ENCODE results near the gene CHPF. TPM values are rescaled to one million over a fixed set of nuclear protein-coding genes. Genes with fewer than 3 reads are reported as not detected.

The CHPF gene
- total and polyA plus RNA-seq, 10 of the 15 experiments (the other 5 are each of a cell fraction or from before 2014, with no cell fraction given): 0.09 to 17.4 (median 8.3) TPM; not detected in 1

DNA sequence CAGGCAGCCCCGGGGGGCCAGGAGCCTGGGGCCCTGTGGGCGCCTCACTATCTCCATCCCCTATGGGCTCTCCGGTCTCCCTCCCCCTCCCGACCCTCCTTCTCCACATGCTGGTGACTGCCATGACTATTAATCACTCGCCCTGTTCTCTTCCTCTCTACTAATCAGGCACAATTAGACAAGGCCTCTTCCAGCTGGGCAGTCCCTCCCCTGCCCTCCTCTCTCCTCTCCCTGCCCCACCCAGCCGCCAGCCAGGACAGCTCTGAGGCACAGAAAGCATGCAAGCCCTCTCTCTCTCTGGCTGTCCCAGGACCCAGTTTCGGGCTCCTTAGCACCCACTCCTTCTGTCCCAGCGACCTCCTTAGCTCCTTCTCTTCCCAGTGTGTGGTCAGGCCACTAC, 23.5 kb downstream of the CHPF start:
- Histone ChIP-seq H3K4me3 (no peak overlapping the region), H3K27me3 (replicated peaks in 1 of 2; ENCODE audit: control insufficient read depth in 2 of 2, insufficient read depth in 2 of 2, low read length in 1 of 2) (peaks cover 11 to 17% of the 10 kb centered on the region in 2 experiments), H4K20me1 (ENCODE audit: control insufficient read depth, insufficient read depth) (no peaks in the 10 kb centered on the region), H3K4me1 (ENCODE audit: control insufficient read depth, insufficient read depth, low read length) (no peaks in the 10 kb centered on the region), H3K79me2 (ENCODE audit: control insufficient read depth, insufficient read depth, low read length) (no peaks in the 10 kb centered on the region), H3K9ac (ENCODE audit: control insufficient read depth, insufficient read depth, low read length) (no peak overlapping the region), H3K4me2 (ENCODE audit: control insufficient read depth, insufficient read depth) (no peak overlapping the region), H3K36me3 (ENCODE audit: control insufficient read depth in 2 of 2, insufficient read depth in 2 of 2, low read length in 1 of 2) (no peaks in the 10 kb centered on the region), H3K27ac (ENCODE audit: control insufficient read depth, insufficient read depth) (no peak overlapping the region), H2AFZ (ENCODE audit: control insufficient read depth, low read depth, low read length) (no peak overlapping the region), H3K9me3 (replicated peaks; ENCODE audit: control insufficient read depth, insufficient read depth, low read length) (no peaks in the 10 kb centered on the region)
- ATAC-seq (no peak), DNase-seq (ENCODE audit: low read depth, low spot score) (no peak), FAIRE-seq (no peak)
- ChIA-PET RAD21 (ENCODE audit: unreplicated experiment) (interaction anchor here (1.1 to 1.2 kb wide), 2 partner anchors 22 to 25 kb away, joined by 3 to 7 read pairs; partner anchors contain the start of gene GMPPA), POLR2A (no interaction called here), SMC1A (ENCODE audit: uncharacterized antibody, unreplicated experiment) (interaction anchor here (0.7 to 1.6 kb wide), 2 partner anchors 10 to 25 kb away, joined by 4 to 5 read pairs; no protein-coding TSS in a partner anchor), CTCF (interaction anchor here (0.6 to 2.3 kb wide), 7 partner anchors 10 to 594 kb away, joined by 3 to 9 read pairs (median 3); no protein-coding TSS in a partner anchor)
- no peak for TF ChIP-seq ZSCAN29 (IDR thresholded peaks at IDR 0.05)
- intact Hi-C loops (cut with micrococcal nuclease; ENCODE audit: unreplicated experiment): no loop called here
- in situ Hi-C loops (cut with MboI): no loop called here
- no TSS peak for BruUV-seq (replicated peaks)
- WGBS (ENCODE audit: insufficient coverage, insufficient replicate concordance, low lambda C conversion rate, missing lambda C conversion rate): 21% methylated on average over 5 of the region's 8 CpGs

DNA sequence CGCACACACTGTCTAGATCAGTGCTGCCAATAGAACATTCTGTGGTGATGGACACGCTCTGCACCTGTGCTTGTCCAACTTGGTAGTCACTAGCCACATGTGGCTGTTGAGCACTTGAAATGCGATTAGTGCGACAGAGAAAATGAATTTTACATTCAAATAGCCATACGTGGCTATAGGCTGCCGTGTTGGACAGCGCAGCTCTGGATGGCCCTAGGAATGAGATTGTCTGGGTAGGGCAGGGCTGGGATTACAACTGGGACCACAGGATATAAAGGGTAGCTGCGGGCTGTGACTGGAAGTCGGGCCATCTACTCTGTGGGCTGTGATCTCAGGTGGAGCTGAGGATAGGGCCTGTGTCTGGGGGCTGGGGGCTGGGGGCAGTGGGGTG, 24.1 kb downstream of the CHPF start:
- WGBS (ENCODE audit: insufficient coverage, insufficient replicate concordance, low lambda C conversion rate, missing lambda C conversion rate): 46% methylated on average over 9 of the region's 9 CpGs
- RAD21 ChIA-PET (ENCODE audit: unreplicated experiment): interaction anchor here (1.0 to 1.2 kb wide), 2 partner anchors 10 to 21 kb away, joined by 3 read pairs; partner anchors contain the start of gene GMPPA
- Histone ChIP-seq H2AFZ (ENCODE audit: control insufficient read depth, low read depth, low read length) (no peak overlapping the region), H3K79me2 (ENCODE audit: control insufficient read depth, insufficient read depth, low read length) (no peaks in the 10 kb centered on the region), H3K27ac (ENCODE audit: control insufficient read depth, insufficient read depth) (no peak overlapping the region), H3K4me2 (ENCODE audit: control insufficient read depth, insufficient read depth) (no peak overlapping the region), H3K9me3 (replicated peaks; ENCODE audit: control insufficient read depth, insufficient read depth, low read length) (no peaks in the 10 kb centered on the region), H3K27me3 (replicated peaks in 1 of 2; ENCODE audit: control insufficient read depth in 2 of 2, insufficient read depth in 2 of 2, low read length in 1 of 2) (peaks cover 11 to 17% of the 10 kb centered on the region in 2 experiments), H4K20me1 (ENCODE audit: control insufficient read depth, insufficient read depth) (no peaks in the 10 kb centered on the region), H3K4me1 (ENCODE audit: control insufficient read depth, insufficient read depth, low read length) (no peaks in the 10 kb centered on the region), H3K36me3 (ENCODE audit: control insufficient read depth in 2 of 2, insufficient read depth in 2 of 2, low read length in 1 of 2) (no peaks in the 10 kb centered on the region), H3K4me3 (no peak overlapping the region), H3K9ac (ENCODE audit: control insufficient read depth, insufficient read depth, low read length) (no peak overlapping the region)
- SMC1A ChIA-PET (ENCODE audit: uncharacterized antibody, unreplicated experiment): interaction anchor here (1.6 kb wide), 1 partner anchor 10 kb away, joined by 5 read pairs; no protein-coding TSS in a partner anchor
- ATAC-seq (no peak), DNase-seq (ENCODE audit: low read depth, low spot score) (no peak), FAIRE-seq (no peak)
- POLR2A ChIA-PET: no interaction called here
- no TSS peak for BruUV-seq (replicated peaks)
- intact Hi-C loops (cut with micrococcal nuclease; ENCODE audit: unreplicated experiment): no loop called here
- CTCF ChIA-PET: interaction anchor here (1.7 to 2.3 kb wide), 2 partner anchors 10 to 24 kb away, joined by 5 to 9 read pairs; no protein-coding TSS in a partner anchor
- in situ Hi-C loops (cut with MboI): no loop called here
- TF ChIP-seq WRNIP1 (IDR thresholded peaks at IDR 0.05; ENCODE audit: borderline replicate concordance, low read depth, low read length) (no peak), MYC (IDR thresholded peaks at IDR 0.05; ENCODE audit: insufficient read depth, insufficient read length, insufficient replicate concordance, low read length, severe bottlenecking) (no peak), POU2F2 (IDR thresholded peaks at IDR 0.05; ENCODE audit: borderline replicate concordance, low read depth, low read length) (no peak), HDAC2 (IDR thresholded peaks at IDR 0.05) (no peak), RAD21 (IDR thresholded peaks at IDR 0.05; ENCODE audit: insufficient read depth, low read depth, low read length) (no peak), NFXL1 (IDR thresholded peaks at IDR 0.05; ENCODE audit: borderline replicate concordance) (no peak), FOXK2 (IDR thresholded peaks at IDR 0.05) (no peak)
- TF ChIP-seq, protein P1, sequence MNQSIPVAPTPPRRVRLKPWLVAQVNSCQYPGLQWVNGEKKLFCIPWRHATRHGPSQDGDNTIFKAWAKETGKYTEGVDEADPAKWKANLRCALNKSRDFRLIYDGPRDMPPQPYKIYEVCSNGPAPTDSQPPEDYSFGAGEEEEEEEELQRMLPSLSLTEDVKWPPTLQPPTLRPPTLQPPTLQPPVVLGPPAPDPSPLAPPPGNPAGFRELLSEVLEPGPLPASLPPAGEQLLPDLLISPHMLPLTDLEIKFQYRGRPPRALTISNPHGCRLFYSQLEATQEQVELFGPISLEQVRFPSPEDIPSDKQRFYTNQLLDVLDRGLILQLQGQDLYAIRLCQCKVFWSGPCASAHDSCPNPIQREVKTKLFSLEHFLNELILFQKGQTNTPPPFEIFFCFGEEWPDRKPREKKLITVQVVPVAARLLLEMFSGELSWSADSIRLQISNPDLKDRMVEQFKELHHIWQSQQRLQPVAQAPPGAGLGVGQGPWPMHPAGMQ (IDR thresholded peaks at IDR 0.05; ENCODE audit: borderline replicate concordance): no peak
- TF ChIP-seq, protein P2, sequence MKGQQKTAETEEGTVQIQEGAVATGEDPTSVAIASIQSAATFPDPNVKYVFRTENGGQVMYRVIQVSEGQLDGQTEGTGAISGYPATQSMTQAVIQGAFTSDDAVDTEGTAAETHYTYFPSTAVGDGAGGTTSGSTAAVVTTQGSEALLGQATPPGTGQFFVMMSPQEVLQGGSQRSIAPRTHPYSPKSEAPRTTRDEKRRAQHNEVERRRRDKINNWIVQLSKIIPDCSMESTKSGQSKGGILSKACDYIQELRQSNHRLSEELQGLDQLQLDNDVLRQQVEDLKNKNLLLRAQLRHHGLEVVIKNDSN (IDR thresholded peaks at IDR 0.05; ENCODE audit: borderline replicate concordance, extremely low read length, insufficient read depth, low read depth, low read length): no peak
- TF ChIP-seq, protein P3, sequence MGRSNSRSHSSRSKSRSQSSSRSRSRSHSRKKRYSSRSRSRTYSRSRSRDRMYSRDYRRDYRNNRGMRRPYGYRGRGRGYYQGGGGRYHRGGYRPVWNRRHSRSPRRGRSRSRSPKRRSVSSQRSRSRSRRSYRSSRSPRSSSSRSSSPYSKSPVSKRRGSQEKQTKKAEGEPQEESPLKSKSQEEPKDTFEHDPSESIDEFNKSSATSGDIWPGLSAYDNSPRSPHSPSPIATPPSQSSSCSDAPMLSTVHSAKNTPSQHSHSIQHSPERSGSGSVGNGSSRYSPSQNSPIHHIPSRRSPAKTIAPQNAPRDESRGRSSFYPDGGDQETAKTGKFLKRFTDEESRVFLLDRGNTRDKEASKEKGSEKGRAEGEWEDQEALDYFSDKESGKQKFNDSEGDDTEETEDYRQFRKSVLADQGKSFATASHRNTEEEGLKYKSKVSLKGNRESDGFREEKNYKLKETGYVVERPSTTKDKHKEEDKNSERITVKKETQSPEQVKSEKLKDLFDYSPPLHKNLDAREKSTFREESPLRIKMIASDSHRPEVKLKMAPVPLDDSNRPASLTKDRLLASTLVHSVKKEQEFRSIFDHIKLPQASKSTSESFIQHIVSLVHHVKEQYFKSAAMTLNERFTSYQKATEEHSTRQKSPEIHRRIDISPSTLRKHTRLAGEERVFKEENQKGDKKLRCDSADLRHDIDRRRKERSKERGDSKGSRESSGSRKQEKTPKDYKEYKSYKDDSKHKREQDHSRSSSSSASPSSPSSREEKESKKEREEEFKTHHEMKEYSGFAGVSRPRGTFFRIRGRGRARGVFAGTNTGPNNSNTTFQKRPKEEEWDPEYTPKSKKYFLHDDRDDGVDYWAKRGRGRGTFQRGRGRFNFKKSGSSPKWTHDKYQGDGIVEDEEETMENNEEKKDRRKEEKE (IDR thresholded peaks at IDR 0.05): no peak

Measured in GM12878 (cell line).